Activated B cell treated with CpG ODN at 0.5 μM for 24 hours (primary cell): ENCODE results near the gene EPHA6. TPM values are rescaled to one million over a fixed set of nuclear protein-coding genes. Genes with fewer than 3 reads are reported as not detected.

ENCODE experiments used
- ATAC-seq: fragments of 200-7000 bp; cut with Tn5 transposase; one replicate; pipeline ENCODE4 v1.10.0; 2021; ENCODE audit warnings: low read depth, mild to moderate bottlenecking, moderate library complexity
- CTCF ChIA-PET: fragments of 350-600 bp; sonication (Branson Sonifier 250); formaldehyde crosslinking; loops from one replicate; lab custom pipeline; 2021; ENCODE audit warnings: antibody characterized with exemption; lab: Charles Lee
- POLR2A ChIA-PET: fragments of 350-600 bp; sonication (Branson Sonifier 250); formaldehyde crosslinking; loops from one replicate; lab custom pipeline; 2021; ENCODE audit warnings: antibody characterized with exemption; lab: Charles Lee
- DNase-seq: peaks from one replicate; pipeline ENCODE4 v3.0.0; 2022
- H3K27ac Mint-ChIP-seq: one replicate; pipeline ENCODE4 v1.8.0; 2020; ENCODE audit warnings: mixed read lengths
- H3K27me3 Mint-ChIP-seq: one replicate; pipeline ENCODE4 v1.8.0; 2021; ENCODE audit warnings: mixed read lengths
- H3K36me3 Mint-ChIP-seq: one replicate; pipeline ENCODE4 v1.8.0; 2021; ENCODE audit warnings: low read depth, mixed read lengths
- H3K4me1 Mint-ChIP-seq: one replicate; pipeline ENCODE4 v1.8.0; 2021; ENCODE audit warnings: mixed read lengths
- H3K4me3 Mint-ChIP-seq: one replicate; pipeline ENCODE4 v1.8.0; 2020; ENCODE audit warnings: mild to moderate bottlenecking, mixed read lengths
- H3K9me3 Mint-ChIP-seq: one replicate; pipeline ENCODE4 v1.8.0; 2020; ENCODE audit warnings: mixed read lengths
- intact Hi-C: fragments of 100-400 bp; cut with micrococcal nuclease; formaldehyde crosslinking; loops from one replicate; pipeline ENCODE4 v1.15.1; 2024
- total RNA-seq: library from RNA; stranded (reverse); gene quantifications from 2 replicates; pipeline ENCODE4 v1.2.3, GENCODE V29; 2022
- TF ChIP-seq, protein P1 (sequence below): fragments of 200-600 bp; IDR thresholded peaks from one replicate; pipeline ENCODE4 v1.8.0; 2022; ENCODE audit warnings: antibody characterized with exemption, mild to moderate bottlenecking

The EPHA6 gene
- total RNA-seq, 1 donor from 2014 or later, result not detected

DNA sequence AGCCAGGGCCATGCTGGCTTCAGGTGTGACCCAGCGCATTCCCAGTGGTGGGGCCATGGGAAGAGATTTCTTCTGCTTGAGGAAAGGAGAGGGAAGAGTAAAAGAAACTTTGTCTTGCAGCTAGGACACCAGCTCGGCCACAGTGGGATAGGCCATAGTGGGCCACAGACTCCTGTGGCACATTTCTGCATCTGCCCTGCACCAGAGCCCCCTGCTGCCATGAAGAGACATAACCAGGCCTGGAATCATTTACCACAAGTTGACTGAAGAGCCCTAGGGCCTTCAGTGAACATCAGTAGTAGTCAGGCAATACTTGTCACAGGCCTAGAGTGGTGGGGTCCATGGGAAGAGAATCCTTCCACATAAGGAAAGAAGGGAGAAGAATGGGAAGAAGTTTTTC is 538.8 kb downstream of the EPHA6 start:
- no peaks in the 10 kb centered on the region for H3K4me1 Mint-ChIP-seq
- ChIA-PET CTCF (no interaction called here), POLR2A (no interaction called here)
- no peak overlapping the region for H3K27ac Mint-ChIP-seq
- H3K36me3 Mint-ChIP-seq, result no peaks in the 10 kb centered on the region
- H3K27me3 Mint-ChIP-seq, result no peaks in the 10 kb centered on the region
- ATAC-seq (no peak), DNase-seq (no peak)
- no peak overlapping the region for H3K4me3 Mint-ChIP-seq
- H3K9me3 Mint-ChIP-seq, result peaks cover 4% of the 10 kb centered on the region
- TF ChIP-seq, protein P1, sequence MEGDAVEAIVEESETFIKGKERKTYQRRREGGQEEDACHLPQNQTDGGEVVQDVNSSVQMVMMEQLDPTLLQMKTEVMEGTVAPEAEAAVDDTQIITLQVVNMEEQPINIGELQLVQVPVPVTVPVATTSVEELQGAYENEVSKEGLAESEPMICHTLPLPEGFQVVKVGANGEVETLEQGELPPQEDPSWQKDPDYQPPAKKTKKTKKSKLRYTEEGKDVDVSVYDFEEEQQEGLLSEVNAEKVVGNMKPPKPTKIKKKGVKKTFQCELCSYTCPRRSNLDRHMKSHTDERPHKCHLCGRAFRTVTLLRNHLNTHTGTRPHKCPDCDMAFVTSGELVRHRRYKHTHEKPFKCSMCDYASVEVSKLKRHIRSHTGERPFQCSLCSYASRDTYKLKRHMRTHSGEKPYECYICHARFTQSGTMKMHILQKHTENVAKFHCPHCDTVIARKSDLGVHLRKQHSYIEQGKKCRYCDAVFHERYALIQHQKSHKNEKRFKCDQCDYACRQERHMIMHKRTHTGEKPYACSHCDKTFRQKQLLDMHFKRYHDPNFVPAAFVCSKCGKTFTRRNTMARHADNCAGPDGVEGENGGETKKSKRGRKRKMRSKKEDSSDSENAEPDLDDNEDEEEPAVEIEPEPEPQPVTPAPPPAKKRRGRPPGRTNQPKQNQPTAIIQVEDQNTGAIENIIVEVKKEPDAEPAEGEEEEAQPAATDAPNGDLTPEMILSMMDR, result no peak
- intact Hi-C loops, result no loop called here

DNA sequence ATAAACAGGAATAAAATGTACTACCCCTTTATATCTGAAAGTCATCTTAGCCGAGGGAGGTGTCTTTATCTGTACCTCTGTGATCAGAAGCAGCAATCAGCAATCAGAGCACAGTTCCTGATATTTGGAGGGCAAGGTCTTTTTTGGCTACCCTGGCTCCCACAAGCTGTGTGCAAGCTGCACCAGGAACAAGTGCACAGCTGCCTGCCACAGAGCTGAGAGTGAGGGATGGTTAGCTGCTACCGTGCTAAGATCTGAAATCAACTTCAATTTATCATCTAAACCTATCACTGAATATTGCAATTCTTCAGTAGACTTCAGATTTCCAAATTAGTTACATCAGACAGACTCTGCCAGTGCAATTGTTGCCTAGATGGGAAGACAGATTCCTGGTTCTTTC is 545.6 kb downstream of the EPHA6 start:
- Mint-ChIP-seq H3K4me3 (no peak overlapping the region), H3K27ac (no peak overlapping the region), H3K9me3 (peaks cover 8% of the 10 kb centered on the region), H3K36me3 (no peaks in the 10 kb centered on the region), H3K27me3 (no peaks in the 10 kb centered on the region), H3K4me1 (no peaks in the 10 kb centered on the region)
- intact Hi-C loops, result no loop called here
- ATAC-seq (no peak), DNase-seq (no peak)
- ChIA-PET POLR2A (no interaction called here), CTCF (no interaction called here)
- TF ChIP-seq, protein P1, result no peak

DNA sequence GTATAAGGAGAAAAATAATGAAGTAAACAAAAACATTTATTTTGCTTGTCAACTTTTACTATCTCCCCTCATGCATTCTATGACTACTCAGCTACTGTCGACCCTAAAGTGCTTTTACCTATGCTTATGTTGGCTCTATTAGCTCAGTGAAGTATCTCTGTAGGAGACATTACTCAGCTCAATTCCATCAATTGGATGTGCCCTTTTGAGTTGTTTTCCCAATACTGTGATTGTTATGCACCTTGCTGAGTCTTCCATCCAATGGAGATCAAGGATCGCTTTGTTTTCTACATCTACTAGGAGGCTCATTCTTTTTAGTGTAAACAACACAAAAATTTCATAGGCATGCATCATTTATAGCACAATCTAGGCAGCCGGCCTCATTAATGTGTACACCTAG is 546.4 kb downstream of the EPHA6 start:
- POLR2A ChIA-PET, result no interaction called here
- ATAC-seq, result no peak

DNA sequence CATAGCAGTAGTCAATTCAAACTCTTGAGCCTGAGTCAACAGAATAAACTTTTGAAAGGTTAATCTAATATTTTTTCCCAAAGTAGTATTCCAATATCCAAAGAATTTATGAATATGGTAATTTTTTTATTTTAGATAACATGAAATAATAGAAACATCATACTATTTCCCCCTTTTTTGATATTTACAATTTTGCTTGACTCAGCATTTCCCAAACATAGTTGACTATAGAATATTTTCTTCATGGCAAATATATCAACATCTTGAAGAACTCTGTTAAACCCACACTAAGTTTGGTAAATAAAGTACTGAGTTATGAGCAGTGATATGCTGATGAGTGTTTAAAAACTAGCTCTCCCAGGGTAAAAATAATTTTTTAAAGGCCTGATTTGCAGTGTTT is 570.2 kb downstream of the EPHA6 start:
- CTCF ChIA-PET, result no interaction called here
- peaks cover 19% of the 10 kb centered on the region for H3K9me3 Mint-ChIP-seq
- ATAC-seq, result no peak
- TF ChIP-seq, protein P1, result no peak
- intact Hi-C loops, result no loop called here
- H3K4me3 Mint-ChIP-seq, result no peak overlapping the region
- H3K4me1 Mint-ChIP-seq, result no peaks in the 10 kb centered on the region
- POLR2A ChIA-PET, result no interaction called here
- no peaks in the 10 kb centered on the region for H3K36me3 Mint-ChIP-seq
- no peaks in the 10 kb centered on the region for H3K27me3 Mint-ChIP-seq
- no peak overlapping the region for H3K27ac Mint-ChIP-seq
- DNase-seq, result no peak

More for the DNA sequence above, 546.4 kb downstream of the EPHA6 start:
- intact Hi-C loops, result no loop called here
- H3K9me3 Mint-ChIP-seq, result peaks cover 8% of the 10 kb centered on the region
- H3K27ac Mint-ChIP-seq, result no peak overlapping the region
- TF ChIP-seq, protein P1, result no peak
- H3K4me3 Mint-ChIP-seq, result no peak overlapping the region
- H3K36me3 Mint-ChIP-seq, result no peaks in the 10 kb centered on the region
- no peak for DNase-seq
- no peaks in the 10 kb centered on the region for H3K27me3 Mint-ChIP-seq
- CTCF ChIA-PET, result no interaction called here
- no peaks in the 10 kb centered on the region for H3K4me1 Mint-ChIP-seq

DNA sequence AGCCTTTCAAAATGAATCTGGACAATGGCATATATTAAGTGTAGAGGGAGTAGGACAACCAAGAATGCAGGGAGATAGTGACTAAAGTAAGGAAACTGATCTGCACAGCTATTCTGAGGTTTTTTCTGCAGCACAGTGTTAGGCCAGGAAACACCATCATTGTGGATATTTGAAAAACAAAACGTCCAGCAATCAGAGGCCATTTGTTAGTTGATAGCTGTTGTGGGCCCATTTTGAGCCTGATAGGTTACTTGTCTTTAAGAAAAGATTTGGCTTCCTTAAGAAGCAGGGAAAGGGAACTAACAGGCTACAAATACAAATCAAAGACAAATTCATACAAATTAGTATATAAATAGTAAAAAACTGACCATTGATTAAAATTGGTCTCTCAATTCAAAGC is 574.4 kb downstream of the EPHA6 start:
- H3K4me1 Mint-ChIP-seq, result no peaks in the 10 kb centered on the region
- no peaks in the 10 kb centered on the region for H3K36me3 Mint-ChIP-seq
- ATAC-seq (no peak), DNase-seq (no peak)
- no peak overlapping the region for H3K27ac Mint-ChIP-seq
- no peaks in the 10 kb centered on the region for H3K27me3 Mint-ChIP-seq
- no peak overlapping the region for H3K4me3 Mint-ChIP-seq
- intact Hi-C loops, result no loop called here
- H3K9me3 Mint-ChIP-seq, result peaks cover 16% of the 10 kb centered on the region
- TF ChIP-seq, protein P1, result no peak
- CTCF ChIA-PET, result no interaction called here
- POLR2A ChIA-PET, result no interaction called here
